Fibroblast of mammary gland (primary cell): ENCODE data around the gene MAPKAPK5.

Experiments used
- DNase-seq: peaks from one replicate; pipeline ENCODE4 v3.0.0-alpha.2; 2010; ENCODE audit warnings: low read depth
- H3K4me3 ChIP-seq: 2 replicates; pipeline ENCODE4 v1.5.1; 2011; ENCODE audit warnings: low read depth, mild to moderate bottlenecking, low read length, moderate library complexity; ENCODE audit not compliant: control insufficient read depth
- CTCF ChIP-seq: conservative IDR thresholded peaks from 2 replicates; pipeline ENCODE4 v1.5.1; 2011; ENCODE audit warnings: low read depth, low read length, inconsistent platforms; ENCODE audit not compliant: control insufficient read depth, insufficient read depth

The MAPKAPK5 gene

GRCh38 chr12:111846016-111846415 is 4.0 kb downstream of the MAPKAPK5 start:
- no peak overlapping the region for H3K4me3 ChIP-seq
- DNase-seq, result peak; percentile 38
- TF ChIP-seq CTCF, result no peak

GRCh38 chr12:111850526-111850925 is 8.5 kb downstream of the MAPKAPK5 start:
- no peak for DNase-seq
- no peak for TF ChIP-seq CTCF
- H3K4me3 ChIP-seq, result no peak overlapping the region

GRCh38 chr12:111858186-111858585 is 16.2 kb downstream of the MAPKAPK5 start:
- TF ChIP-seq CTCF, result no peak
- H3K4me3 ChIP-seq, result no peak overlapping the region
- no peak for DNase-seq

- TF ChIP-seq CTCF, result no peak
- no peak overlapping the region for H3K4me3 ChIP-seq
- DNase-seq, result no peak
Measured at GRCh38 chr12:111858778-111859177, 16.8 kb downstream of the MAPKAPK5 start.

GRCh38 chr12:111864913-111865312 is 22.9 kb downstream of the MAPKAPK5 start:
- TF ChIP-seq CTCF, result no peak
- no peak overlapping the region for H3K4me3 ChIP-seq
- DNase-seq, result no peak

GRCh38 chr12:111867531-111867930 is 25.5 kb downstream of the MAPKAPK5 start:
- no peak for TF ChIP-seq CTCF
- H3K4me3 ChIP-seq, result no peak overlapping the region
- no peak for DNase-seq

- no peak for TF ChIP-seq CTCF
- no peak for DNase-seq
- H3K4me3 ChIP-seq, result no peak overlapping the region
Measured at GRCh38 chr12:111868676-111869588, 26.9 kb downstream of the MAPKAPK5 start.
